ENCODE results near the gene TEX28. TPM values are rescaled to one million over a fixed set of nuclear protein-coding genes. Genes with fewer than 3 reads are reported as not detected.
"Not testable (repeated sequence)": the region's sequence is repeated elsewhere in the genome, so short reads cannot be mapped to it uniquely, and the experiment has no call there.

Gene TEX28
- total and polyA plus RNA-seq, 2 experiments from 2014 or later, result not detected

DNA sequence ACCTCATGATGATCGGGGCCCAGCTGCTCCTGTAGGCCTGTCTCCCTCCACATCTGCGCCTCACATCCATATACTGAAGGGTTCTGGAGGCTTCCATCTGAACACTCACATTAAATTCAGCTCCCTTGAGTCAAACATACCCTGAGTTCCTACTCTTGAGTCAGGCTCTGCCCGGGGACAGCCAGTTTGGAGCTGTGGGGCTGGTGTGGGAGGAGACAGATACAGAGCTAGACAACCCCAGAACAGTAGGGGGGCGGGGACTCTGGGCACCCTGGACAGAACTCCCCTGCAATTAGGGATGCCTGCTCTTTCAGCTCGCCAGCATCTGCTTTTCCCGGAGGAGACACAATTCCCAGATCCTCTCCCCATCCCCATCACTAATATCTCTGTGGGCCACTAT is 31.9 kb downstream of the TEX28 start:
- H3K27me3 ChIP-seq; DNase-seq (ENCODE audit: low read depth in 1 of 2, low spot score in 1 of 2); H3K9me3 ChIP-seq (ENCODE audit: low read depth); H3K27ac ChIP-seq; H3K36me3 ChIP-seq; H3K4me3 ChIP-seq; H3K4me1 ChIP-seq (ENCODE audit: low read depth): not testable (repeated sequence)

DNA sequence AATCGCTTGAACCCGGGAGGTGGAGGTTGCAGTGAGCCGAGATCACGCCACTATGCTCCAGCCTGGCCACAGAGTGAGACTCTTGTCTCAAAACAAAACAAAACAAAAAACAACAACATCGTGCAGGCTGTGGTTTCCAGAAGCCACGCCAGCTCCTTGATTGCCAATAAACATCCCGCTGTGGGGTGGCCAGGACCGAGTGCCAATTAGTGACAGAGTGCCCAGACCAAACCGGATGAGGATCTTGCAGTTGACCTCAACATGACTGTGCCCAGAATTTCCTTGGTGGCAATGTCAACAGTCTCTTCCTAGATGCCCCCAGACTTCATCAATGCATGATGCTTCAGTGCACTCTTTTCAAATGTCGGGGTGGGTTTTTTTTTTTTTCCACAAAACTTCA is 36.2 kb downstream of the TEX28 start:
- H3K9me3 ChIP-seq (ENCODE audit: low read depth); H3K4me1 ChIP-seq (ENCODE audit: low read depth); H3K27me3 ChIP-seq; DNase-seq (ENCODE audit: low read depth in 1 of 2, low spot score in 1 of 2); H3K27ac ChIP-seq; H3K4me3 ChIP-seq; H3K36me3 ChIP-seq: not testable (repeated sequence)

DNA sequence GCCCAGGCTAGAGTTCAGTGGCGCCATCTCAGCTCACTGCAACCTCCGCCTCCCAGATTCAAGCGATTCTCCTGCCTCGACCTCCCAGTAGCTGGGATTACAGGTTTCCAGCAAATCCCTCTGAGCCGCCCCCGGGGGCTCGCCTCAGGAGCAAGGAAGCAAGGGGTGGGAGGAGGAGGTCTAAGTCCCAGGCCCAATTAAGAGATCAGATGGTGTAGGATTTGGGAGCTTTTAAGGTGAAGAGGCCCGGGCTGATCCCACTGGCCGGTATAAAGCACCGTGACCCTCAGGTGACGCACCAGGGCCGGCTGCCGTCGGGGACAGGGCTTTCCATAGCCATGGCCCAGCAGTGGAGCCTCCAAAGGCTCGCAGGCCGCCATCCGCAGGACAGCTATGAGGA is 37.6 kb downstream of the TEX28 start, which contains the start of gene OPN1MW3:
TSS of gene OPN1MW3 (plus strand) at position 301 of the 400 bp plus-strand sequence. CDS start at position 339, 38 bp downstream.
- H3K27me3 ChIP-seq; H3K27ac ChIP-seq; DNase-seq (ENCODE audit: low read depth in 1 of 2, low spot score in 1 of 2); H3K4me1 ChIP-seq (ENCODE audit: low read depth); H3K4me3 ChIP-seq; H3K36me3 ChIP-seq; H3K9me3 ChIP-seq (ENCODE audit: low read depth): not testable (repeated sequence)

DNA sequence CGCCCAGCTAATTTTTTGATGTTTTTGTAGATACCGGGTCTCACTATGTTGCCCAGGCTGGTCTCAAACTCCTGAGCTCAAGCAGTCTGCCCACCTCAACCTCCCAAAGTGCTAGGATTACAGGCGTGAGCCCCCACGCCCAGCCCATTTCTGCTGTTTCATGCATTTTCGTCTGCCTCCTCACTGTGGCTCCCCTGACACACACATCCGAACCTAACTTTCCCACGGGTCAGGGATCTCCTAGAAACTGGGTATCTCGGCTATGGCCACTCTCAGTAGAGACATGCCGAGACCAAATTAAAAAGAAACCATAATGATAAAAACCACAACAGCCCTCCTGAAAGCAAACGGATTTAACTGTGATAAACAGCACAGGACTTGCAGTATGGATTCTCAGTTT is 46.8 kb downstream of the TEX28 start:
- H3K4me3 ChIP-seq; H3K4me1 ChIP-seq (ENCODE audit: low read depth); H3K27ac ChIP-seq; H3K9me3 ChIP-seq (ENCODE audit: low read depth); H3K27me3 ChIP-seq; H3K36me3 ChIP-seq; DNase-seq (ENCODE audit: low read depth in 1 of 2, low spot score in 1 of 2): not testable (repeated sequence)

DNA sequence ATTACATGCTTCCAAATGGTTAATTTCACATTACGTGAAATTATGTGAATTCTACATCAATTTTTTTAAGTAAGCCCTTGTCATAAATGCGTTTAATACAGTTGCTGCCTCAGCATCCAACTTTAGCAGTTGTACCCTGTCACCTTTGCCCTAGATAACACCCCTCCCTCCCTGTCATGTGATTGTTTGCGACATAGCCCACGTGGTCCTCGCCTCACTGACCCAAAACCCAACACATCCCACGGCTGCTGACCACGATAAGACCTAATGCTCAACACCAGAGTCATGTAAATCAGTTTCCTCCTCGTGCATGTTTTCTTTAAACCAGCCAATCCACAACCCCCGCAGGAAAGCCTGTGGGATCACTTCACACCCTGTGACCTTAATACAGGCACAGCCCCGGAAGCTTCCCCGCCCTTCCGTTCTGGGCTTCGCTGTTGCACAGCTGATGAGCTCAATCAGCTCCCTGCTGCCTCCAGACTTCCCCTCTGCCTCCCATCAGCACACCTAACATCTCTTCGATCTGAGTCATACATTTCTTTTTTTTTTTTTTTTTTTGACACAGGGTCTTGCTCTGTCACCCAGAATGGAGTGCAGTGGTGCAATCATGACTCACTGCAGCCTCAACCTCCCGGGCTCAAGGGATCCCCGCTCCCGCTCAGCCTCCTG is 47.4 kb downstream of the TEX28 start:
- H3K27ac ChIP-seq; H3K4me3 ChIP-seq; H3K36me3 ChIP-seq; H3K9me3 ChIP-seq (ENCODE audit: low read depth); DNase-seq (ENCODE audit: low read depth in 1 of 2, low spot score in 1 of 2); H3K27me3 ChIP-seq; H3K4me1 ChIP-seq (ENCODE audit: low read depth): not testable (repeated sequence)

DNA sequence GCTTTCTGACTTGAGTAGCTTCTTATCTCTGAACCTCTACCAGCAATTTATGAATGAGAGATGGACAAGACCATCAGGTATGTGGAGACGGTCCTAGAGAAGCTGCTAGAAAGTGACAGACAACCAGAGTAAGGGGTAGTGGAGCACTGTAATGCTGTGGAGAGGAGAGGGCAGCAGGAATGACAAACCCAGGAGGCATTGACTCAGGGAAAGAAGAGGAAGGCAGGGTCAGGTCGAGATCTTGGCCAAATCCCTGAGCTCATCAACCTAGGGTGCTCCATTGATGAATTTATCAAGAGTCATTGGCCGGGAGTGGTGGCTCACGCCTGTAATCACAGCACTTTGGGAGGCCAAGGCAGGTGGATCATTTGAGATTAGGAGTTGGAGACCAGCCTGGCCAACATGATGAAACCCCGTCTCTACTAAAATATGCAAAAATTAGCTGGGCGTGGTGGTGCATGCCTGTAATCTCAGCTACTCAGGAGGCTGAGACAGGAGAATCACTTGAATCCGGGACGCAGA is 54.9 kb downstream of the TEX28 start:
- H3K27me3 ChIP-seq; H3K9me3 ChIP-seq (ENCODE audit: low read depth); H3K36me3 ChIP-seq; H3K27ac ChIP-seq; H3K4me3 ChIP-seq; H3K4me1 ChIP-seq (ENCODE audit: low read depth); DNase-seq (ENCODE audit: low read depth in 1 of 2, low spot score in 1 of 2): not testable (repeated sequence)

DNA sequence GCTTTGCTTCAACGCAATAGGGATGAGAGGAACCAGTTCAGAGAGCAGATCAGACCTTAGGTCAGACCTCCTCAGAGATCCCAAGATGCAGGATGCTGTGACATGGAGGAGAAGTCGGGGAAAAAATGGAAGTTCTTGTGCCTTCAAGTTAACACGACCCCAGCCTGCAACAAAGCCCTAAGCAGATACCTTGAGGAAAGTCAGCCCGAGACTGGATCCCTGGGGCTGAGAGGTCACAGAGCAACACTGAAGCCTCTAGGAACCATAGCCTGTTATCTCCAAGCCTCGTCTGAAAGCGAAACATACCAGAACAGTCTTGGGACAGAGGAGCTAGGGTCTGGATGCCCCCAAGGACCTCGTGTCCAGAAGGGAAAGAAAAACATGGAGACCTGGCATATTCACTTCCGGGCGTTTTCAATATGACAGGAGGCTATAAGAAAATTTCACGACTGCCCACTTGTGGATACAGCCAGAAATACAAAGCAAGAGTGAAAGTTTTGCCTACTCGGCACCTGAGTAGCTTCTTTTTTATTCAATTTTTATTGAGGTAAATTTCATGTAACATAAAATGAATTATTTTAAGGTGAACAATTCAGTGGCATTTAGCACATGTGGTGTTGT is 55.9 kb downstream of the TEX28 start:
- not testable (repeated sequence) for H3K4me3 ChIP-seq; H3K9me3 ChIP-seq (ENCODE audit: low read depth); H3K27ac ChIP-seq; DNase-seq (ENCODE audit: low read depth in 1 of 2, low spot score in 1 of 2); H3K4me1 ChIP-seq (ENCODE audit: low read depth); H3K36me3 ChIP-seq; H3K27me3 ChIP-seq

DNA sequence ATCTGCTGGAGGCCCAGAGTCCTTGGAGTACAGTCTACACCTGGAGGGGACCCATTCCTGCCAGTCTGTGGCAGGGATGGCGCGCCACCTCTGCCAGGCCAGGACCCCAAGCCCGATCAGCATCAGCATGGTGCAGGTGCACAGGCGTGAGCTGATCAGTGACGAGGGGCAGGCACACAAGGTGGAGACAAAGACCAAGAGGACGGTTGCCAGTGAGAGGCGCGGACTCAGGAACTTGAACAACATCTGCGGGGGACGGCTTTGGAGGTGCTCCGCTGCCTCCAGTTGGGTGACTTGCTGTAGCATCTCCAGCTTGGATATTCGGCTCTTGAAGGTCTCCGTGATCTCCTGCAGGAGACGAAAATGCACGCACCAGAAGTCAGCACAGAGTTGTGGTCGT is 61.3 kb downstream of the TEX28 start:
- not testable (repeated sequence) for H3K27ac ChIP-seq; H3K36me3 ChIP-seq; H3K4me1 ChIP-seq (ENCODE audit: low read depth); DNase-seq (ENCODE audit: low read depth in 1 of 2, low spot score in 1 of 2); H3K9me3 ChIP-seq (ENCODE audit: low read depth); H3K27me3 ChIP-seq; H3K4me3 ChIP-seq

DNA sequence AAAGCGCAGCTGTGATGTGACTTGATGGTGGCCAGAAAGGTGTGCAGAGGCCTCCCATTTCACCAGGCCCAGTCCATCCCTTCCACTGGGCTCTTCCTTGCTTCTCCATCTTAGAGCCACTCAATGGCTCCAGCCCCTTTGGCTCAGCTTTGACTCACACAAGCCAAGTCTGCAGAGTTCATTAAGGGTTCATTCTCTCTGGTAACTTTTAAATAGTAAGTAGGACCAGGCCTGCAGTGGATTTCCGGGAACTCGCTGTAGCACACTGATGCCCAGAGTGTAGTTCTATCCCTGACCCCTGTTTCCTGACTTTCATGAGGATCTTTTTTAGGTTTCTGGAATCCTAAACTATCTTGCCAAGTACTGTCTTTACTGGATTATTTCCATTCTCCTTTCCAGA is 63.5 kb downstream of the TEX28 start:
- H3K4me1 ChIP-seq (ENCODE audit: low read depth); H3K9me3 ChIP-seq (ENCODE audit: low read depth); H3K4me3 ChIP-seq; H3K27ac ChIP-seq; H3K36me3 ChIP-seq; DNase-seq (ENCODE audit: low read depth in 1 of 2, low spot score in 1 of 2); H3K27me3 ChIP-seq: not testable (repeated sequence)

DNA sequence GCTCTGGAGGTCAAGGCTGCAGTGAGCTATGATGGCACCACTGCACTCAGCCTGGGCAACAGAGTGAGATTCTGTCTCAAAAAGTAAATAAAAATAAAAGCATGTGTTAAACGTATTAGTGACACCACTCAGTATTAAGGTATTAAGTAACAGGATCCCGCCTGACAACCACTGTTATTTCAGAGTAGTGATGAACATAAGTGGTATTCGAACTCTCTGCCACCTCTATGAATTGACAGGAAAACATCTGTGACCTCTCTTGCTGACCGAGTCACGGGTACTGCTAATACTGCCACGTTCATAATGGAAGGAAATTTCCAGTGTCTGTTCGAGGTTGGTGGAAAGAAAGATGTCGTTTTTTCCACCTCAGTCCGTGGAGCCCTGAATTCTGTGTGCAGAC is 68.2 kb downstream of the TEX28 start:
- not testable (repeated sequence) for H3K36me3 ChIP-seq; H3K4me3 ChIP-seq; H3K27ac ChIP-seq; H3K27me3 ChIP-seq; H3K9me3 ChIP-seq (ENCODE audit: low read depth); DNase-seq (ENCODE audit: low read depth in 1 of 2, low spot score in 1 of 2); H3K4me1 ChIP-seq (ENCODE audit: low read depth)

DNA sequence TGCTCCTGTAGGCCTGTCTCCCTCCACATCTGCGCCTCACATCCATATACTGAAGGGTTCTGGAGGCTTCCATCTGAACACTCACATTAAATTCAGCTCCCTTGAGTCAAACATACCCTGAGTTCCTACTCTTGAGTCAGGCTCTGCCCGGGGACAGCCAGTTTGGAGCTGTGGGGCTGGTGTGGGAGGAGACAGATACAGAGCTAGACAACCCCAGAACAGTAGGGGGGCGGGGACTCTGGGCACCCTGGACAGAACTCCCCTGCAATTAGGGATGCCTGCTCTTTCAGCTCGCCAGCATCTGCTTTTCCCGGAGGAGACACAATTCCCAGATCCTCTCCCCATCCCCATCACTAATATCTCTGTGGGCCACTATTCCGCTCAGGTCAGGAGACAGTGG is 69.6 kb downstream of the TEX28 start:
- H3K4me3 ChIP-seq; DNase-seq (ENCODE audit: low read depth in 1 of 2, low spot score in 1 of 2); H3K27me3 ChIP-seq; H3K4me1 ChIP-seq (ENCODE audit: low read depth); H3K27ac ChIP-seq; H3K9me3 ChIP-seq (ENCODE audit: low read depth); H3K36me3 ChIP-seq: not testable (repeated sequence)

Other genes starting within 250 kb of the TEX28 start
- 57.2 and 64.5 TPM in 2 replicates for gene MECP2, start 197.4 kb downstream of the TEX28 start, total RNA-seq
- 15.6 and 17.9 TPM in 2 replicates for gene MECP2, start 197.4 kb downstream of the TEX28 start, polyA plus RNA-seq
- gene OPN1LW, start 150.9 kb downstream of the TEX28 start, total RNA-seq, result not detected in 2 replicates
- not detected in 2 replicates for gene OPN1LW, start 150.9 kb downstream of the TEX28 start, polyA plus RNA-seq
- not detected in 2 replicates for gene OPN1MW, start 112.5 kb downstream of the TEX28 start, total RNA-seq
- not detected in 2 replicates for gene OPN1MW, start 112.5 kb downstream of the TEX28 start, polyA plus RNA-seq
- not detected in 2 replicates for gene OPN1MW2, start 75.4 kb downstream of the TEX28 start, total RNA-seq
- gene OPN1MW2, start 75.4 kb downstream of the TEX28 start, polyA plus RNA-seq, result not detected in 2 replicates
- gene OPN1MW3, start 37.5 kb downstream of the TEX28 start, total RNA-seq, result not detected in 2 replicates
- gene OPN1MW3, start 37.5 kb downstream of the TEX28 start, polyA plus RNA-seq, result not detected in 2 replicates
- not detected in 2 replicates for gene TKTL1, start 671 bp upstream of the TEX28 start, total RNA-seq
- gene TKTL1, start 671 bp upstream of the TEX28 start, polyA plus RNA-seq, result not detected in 2 replicates
- 405 and 447 TPM in 2 replicates for gene FLNA, start 79.5 kb upstream of the TEX28 start, total RNA-seq
- gene FLNA, start 79.5 kb upstream of the TEX28 start, polyA plus RNA-seq, result 250 and 341 TPM in 2 replicates
- gene EMD, start 84.2 kb upstream of the TEX28 start, total RNA-seq, result 56.9 and 66.2 TPM in 2 replicates
- 77.7 and 91.2 TPM in 2 replicates for gene EMD, start 84.2 kb upstream of the TEX28 start, polyA plus RNA-seq
- gene RPL10, start 103.3 kb upstream of the TEX28 start, total RNA-seq, result 2,299 and 4,006 TPM in 2 replicates
- 1,000 and 1,150 TPM in 2 replicates for gene RPL10, start 103.3 kb upstream of the TEX28 start, polyA plus RNA-seq
- 34.3 and 40.4 TPM in 2 replicates for gene DNASE1L1, start 114.1 kb upstream of the TEX28 start, total RNA-seq
- gene DNASE1L1, start 114.1 kb upstream of the TEX28 start, polyA plus RNA-seq, result 24.8 and 26.1 TPM in 2 replicates
- 37.4 and 52.1 TPM in 2 replicates for gene TAFAZZIN, start 116.4 kb upstream of the TEX28 start, total RNA-seq
- 59.7 and 65.0 TPM in 2 replicates for gene TAFAZZIN, start 116.4 kb upstream of the TEX28 start, polyA plus RNA-seq
- 52.4 and 71.8 TPM in 2 replicates for gene ATP6AP1, start 133.6 kb upstream of the TEX28 start, total RNA-seq
- gene ATP6AP1, start 133.6 kb upstream of the TEX28 start, polyA plus RNA-seq, result 132 and 155 TPM in 2 replicates
- 159 and 190 TPM in 2 replicates for gene GDI1, start 142.0 kb upstream of the TEX28 start, total RNA-seq
- 131 and 144 TPM in 2 replicates for gene GDI1, start 142.0 kb upstream of the TEX28 start, polyA plus RNA-seq
- 81.8 and 86.1 TPM in 2 replicates for gene FAM50A, start 149.0 kb upstream of the TEX28 start, total RNA-seq
- gene FAM50A, start 149.0 kb upstream of the TEX28 start, polyA plus RNA-seq, result 133 and 147 TPM in 2 replicates
- 13.6 and 13.7 TPM in 2 replicates for gene PLXNA3, start 163.2 kb upstream of the TEX28 start, total RNA-seq
- gene PLXNA3, start 163.2 kb upstream of the TEX28 start, polyA plus RNA-seq, result 23.3 and 27.4 TPM in 2 replicates
- gene LAGE3, start 184.2 kb upstream of the TEX28 start, total RNA-seq, result 71.2 and 82.7 TPM in 2 replicates
- gene LAGE3, start 184.2 kb upstream of the TEX28 start, polyA plus RNA-seq, result 63.5 and 71.4 TPM in 2 replicates
- gene UBL4A, start 191.5 kb upstream of the TEX28 start, total RNA-seq, result 65.2 and 103 TPM in 2 replicates
- 53.4 and 60.7 TPM in 2 replicates for gene UBL4A, start 191.5 kb upstream of the TEX28 start, polyA plus RNA-seq
- 31.1 and 47.3 TPM in 2 replicates for gene SLC10A3, start 195.5 kb upstream of the TEX28 start, total RNA-seq
- gene SLC10A3, start 195.5 kb upstream of the TEX28 start, polyA plus RNA-seq, result 25.9 and 29.9 TPM in 2 replicates
- 121 and 140 TPM in 2 replicates for gene FAM3A, start 221.1 kb upstream of the TEX28 start, total RNA-seq
- 112 and 136 TPM in 2 replicates for gene FAM3A, start 221.1 kb upstream of the TEX28 start, polyA plus RNA-seq